Measurements from ENCODE around the gene WDR45B.

- no peak for TF ChIP-seq CTCF (IDR thresholded peaks at IDR 0.05)
- no peak for TF ChIP-seq MXI1 (IDR thresholded peaks at IDR 0.05; ENCODE audit: low read depth, low read length)
- TF ChIP-seq RAD21 (IDR thresholded peaks at IDR 0.05; ENCODE audit: low read length), result no peak
- no peak for TF ChIP-seq SMC3 (IDR thresholded peaks at IDR 0.05; ENCODE audit: low read depth, low read length)
- no peak for TF ChIP-seq CHD2 (IDR thresholded peaks at IDR 0.05; ENCODE audit: low read length, partially characterized antibody)
- TF ChIP-seq NRF1 (IDR thresholded peaks at IDR 0.05; ENCODE audit: low read depth, low read length), result no peak
- TF ChIP-seq POLR2AphosphoS5 (IDR thresholded peaks at IDR 0.05; ENCODE audit: low read depth, low read length), result no peak
- no peak for TF ChIP-seq EP300 (IDR thresholded peaks at IDR 0.05; ENCODE audit: borderline replicate concordance in 1 of 2, low read depth in 1 of 2, low read length in 1 of 2)
- TF ChIP-seq GABPA (IDR thresholded peaks at IDR 0.05; ENCODE audit: low read depth), result no peak
These were observed 46.4 kb upstream of the WDR45B start for GRCh38 chr17:82694647-82695046.

Measured in SK-N-SH (cell line).